Measurements from ENCODE around the gene ACAP2. TPM values are rescaled to one million over a fixed set of nuclear protein-coding genes. Genes with fewer than 3 reads are reported as not detected.
A peak's percentile ranks its signal among the peaks of the same experiment; 100 is the strongest.

The ACAP2 gene
- polyA plus RNA-seq, 3 donors, result 41.5 to 96.5 (median 71.6) TPM

- Histone ChIP-seq H3K9ac (ENCODE audit: insufficient read depth, low read length, poor library complexity, severe bottlenecking) (no peak overlapping the region), H3K36me3 (replicated peaks in 1 of 2; ENCODE audit: control insufficient read depth in 1 of 2, insufficient read depth in 2 of 2, low read length in 2 of 2) (peaks cover 7 to 24% of the 10 kb centered on the region in 2 donors), H3K4me3 (replicated peaks in 1 of 3; ENCODE audit: low read depth in 2 of 3, low read length in 3 of 3) (no peak overlapping the region), H2AFZ (ENCODE audit: insufficient read depth, low read depth, low read length, poor library complexity, severe bottlenecking) (no peak overlapping the region), H4K20me1 (ENCODE audit: insufficient read depth, low read length) (no peaks in the 10 kb centered on the region), H3K4me2 (replicated peaks; ENCODE audit: extremely low read depth, low read length, poor library complexity, severe bottlenecking) (no peak overlapping the region), H3K4me1 (ENCODE audit: control insufficient read depth in 1 of 2, insufficient read depth in 2 of 2, low read length in 2 of 2) (no peaks in the 10 kb centered on the region), H3K79me2 (ENCODE audit: insufficient read depth, low read length) (no peaks in the 10 kb centered on the region), H3K27ac (ENCODE audit: low read depth in 1 of 2, low read length in 2 of 2) (no peak overlapping the region), H3K27me3 (ENCODE audit: control insufficient read depth in 2 of 2, insufficient read depth in 2 of 2, low read length in 2 of 2) (no peaks in the 10 kb centered on the region), H3K9me3 (replicated peaks in 1 of 2; ENCODE audit: control insufficient read depth in 1 of 2, insufficient read depth in 1 of 2, low read length in 2 of 2) (no peaks in the 10 kb centered on the region)
- H3K27ac Mint-ChIP-seq, result peak overlapping the region in 1 of 7 donors; percentile 17
- H3K4me3 Mint-ChIP-seq, result no peak overlapping the region
- intact Hi-C loops (cut with micrococcal nuclease), result no loop called here
- DNase-seq, result no peak
- no peak for TF ChIP-seq CTCF (IDR thresholded peaks at IDR 0.05)
- peaks cover 0 to 6% (median 0%) of the 10 kb centered on the region in 7 donors for H3K9me3 Mint-ChIP-seq
- WGBS (ENCODE audit: insufficient coverage), result 93% methylated on average over 5 of the region's 6 CpGs
- peaks cover 13% of the 10 kb centered on the region for H3K4me1 Mint-ChIP-seq
- H3K27me3 Mint-ChIP-seq (ENCODE audit: low read depth in 3 of 3), result peaks cover 1 to 4% (median 1%) of the 10 kb centered on the region in 3 donors
- peaks cover 28 to 33% of the 10 kb centered on the region in 2 donors for H3K36me3 Mint-ChIP-seq
Measured at GRCh38 chr3:195227871-195228270, 214.9 kb downstream of the ACAP2 start.

GRCh38 chr3:195226900-195227447 is 215.8 kb downstream of the ACAP2 start:
- no peak for DNase-seq
- H3K4me3 Mint-ChIP-seq, result no peak overlapping the region

More at GRCh38 chr3:195226900-195227447, 215.8 kb downstream of the ACAP2 start:
- Histone ChIP-seq H3K27me3 (ENCODE audit: control insufficient read depth in 2 of 2, insufficient read depth in 2 of 2, low read length in 2 of 2) (no peaks in the 10 kb centered on the region), H3K4me3 (replicated peaks in 1 of 3; ENCODE audit: low read depth in 2 of 3, low read length in 3 of 3) (no peak overlapping the region), H3K27ac (ENCODE audit: low read depth in 1 of 2, low read length in 2 of 2) (no peak overlapping the region), H3K9ac (ENCODE audit: insufficient read depth, low read length, poor library complexity, severe bottlenecking) (no peak overlapping the region), H3K36me3 (replicated peaks in 1 of 2; ENCODE audit: control insufficient read depth in 1 of 2, insufficient read depth in 2 of 2, low read length in 2 of 2) (peaks cover 7 to 24% of the 10 kb centered on the region in 2 donors), H2AFZ (ENCODE audit: insufficient read depth, low read depth, low read length, poor library complexity, severe bottlenecking) (no peak overlapping the region), H3K4me1 (ENCODE audit: control insufficient read depth in 1 of 2, insufficient read depth in 2 of 2, low read length in 2 of 2) (no peaks in the 10 kb centered on the region), H3K79me2 (ENCODE audit: insufficient read depth, low read length) (no peaks in the 10 kb centered on the region), H3K4me2 (replicated peaks; ENCODE audit: extremely low read depth, low read length, poor library complexity, severe bottlenecking) (no peak overlapping the region), H4K20me1 (ENCODE audit: insufficient read depth, low read length) (no peaks in the 10 kb centered on the region), H3K9me3 (replicated peaks in 1 of 2; ENCODE audit: control insufficient read depth in 1 of 2, insufficient read depth in 1 of 2, low read length in 2 of 2) (no peaks in the 10 kb centered on the region)
- Mint-ChIP-seq H3K36me3 (peaks cover 33 to 34% of the 10 kb centered on the region in 2 donors), H3K27me3 (ENCODE audit: low read depth in 3 of 3) (peaks cover 0 to 4% (median 1%) of the 10 kb centered on the region in 3 donors), H3K27ac (no peak overlapping the region), H3K4me1 (peaks cover 13% of the 10 kb centered on the region), H3K9me3 (peaks cover 0 to 3% (median 0%) of the 10 kb centered on the region in 7 donors)
- TF ChIP-seq CTCF (IDR thresholded peaks at IDR 0.05), result peak; percentile 11
- 64% methylated on average over 8 of the region's 9 CpGs for WGBS (ENCODE audit: insufficient coverage)
- intact Hi-C loops (cut with micrococcal nuclease), result no loop called here
